Measurements from ENCODE around the gene PNLDC1.

DNA sequence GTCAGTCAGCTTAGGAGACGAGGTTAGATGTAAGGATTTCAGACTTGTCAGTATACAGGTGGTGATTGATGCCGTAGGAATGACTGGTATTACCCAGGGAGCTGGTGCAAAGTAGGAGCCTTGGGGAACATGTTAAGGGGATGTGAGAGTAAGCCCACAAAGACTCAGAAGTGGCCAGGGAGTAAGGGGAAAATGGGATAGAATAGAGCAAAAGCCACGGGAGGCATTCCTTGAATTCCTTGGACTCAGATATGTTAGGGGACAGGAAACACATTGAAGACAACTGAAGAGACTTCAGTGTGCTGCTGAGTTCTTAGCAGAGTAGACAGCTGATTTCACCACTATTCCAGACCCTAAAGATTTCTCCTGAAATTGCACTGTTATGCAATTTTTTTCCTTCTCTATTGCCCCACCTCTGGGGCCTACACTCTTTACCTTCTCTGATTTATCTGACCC lies 39.4 kb upstream of the PNLDC1 start:
- TF ChIP-seq ARNT (IDR thresholded peaks at IDR 0.05) (no peak), FOXA1 (IDR thresholded peaks at IDR 0.05) (no peak), FOXM1 (IDR thresholded peaks at IDR 0.05; ENCODE audit: borderline replicate concordance) (no peak), FOXK2 (IDR thresholded peaks at IDR 0.05) (no peak), CTBP1 (IDR thresholded peaks at IDR 0.05; ENCODE audit: borderline replicate concordance) (no peak), L3MBTL2 (conservative IDR thresholded peaks at IDR 0.05) (no peak), SUZ12 (IDR thresholded peaks at IDR 0.05) (no peak), SP1 (IDR thresholded peaks at IDR 0.05) (no peak), ELF4 (IDR thresholded peaks at IDR 0.05) (no peak), BHLHE40 (IDR thresholded peaks at IDR 0.05; ENCODE audit: borderline replicate concordance) (no peak), TARDBP (IDR thresholded peaks at IDR 0.05) (no peak), LEF1 (IDR thresholded peaks at IDR 0.05; ENCODE audit: borderline replicate concordance) (no peak)
- TF ChIP-seq, protein P1, sequence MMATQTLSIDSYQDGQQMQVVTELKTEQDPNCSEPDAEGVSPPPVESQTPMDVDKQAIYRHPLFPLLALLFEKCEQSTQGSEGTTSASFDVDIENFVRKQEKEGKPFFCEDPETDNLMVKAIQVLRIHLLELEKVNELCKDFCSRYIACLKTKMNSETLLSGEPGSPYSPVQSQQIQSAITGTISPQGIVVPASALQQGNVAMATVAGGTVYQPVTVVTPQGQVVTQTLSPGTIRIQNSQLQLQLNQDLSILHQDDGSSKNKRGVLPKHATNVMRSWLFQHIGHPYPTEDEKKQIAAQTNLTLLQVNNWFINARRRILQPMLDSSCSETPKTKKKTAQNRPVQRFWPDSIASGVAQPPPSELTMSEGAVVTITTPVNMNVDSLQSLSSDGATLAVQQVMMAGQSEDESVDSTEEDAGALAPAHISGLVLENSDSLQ (IDR thresholded peaks at IDR 0.05) = peak; percentile 44; the same call in 1 of the 2 replicates
